Anterior cingulate cortex (tissue), 58 donors: Measurements from ENCODE around the gene BLZF1.
"Not testable (repeated sequence)": the region's sequence is repeated elsewhere in the genome, so short reads cannot be mapped to it uniquely, and the experiment has no call there.

Experiments
- DNase-seq, 58 donors: peaks; one replicate each; lab custom pipeline; 2025; lab: John Stamatoyannopoulos, UW

Gene BLZF1

GRCh38 chr1:169348383-169349036 is 19.5 kb upstream of the BLZF1 start:
- DNase-seq = peak in 6 of 58 donors; percentile 3 to 45 (median 7)

GRCh38 chr1:169360415-169360814 is 7.6 kb upstream of the BLZF1 start:
- DNase-seq = no peak

- peak in 1 of 58 donors; percentile 4 for DNase-seq
Observed at GRCh38 chr1:169361281-169361680, 6.7 kb upstream of the BLZF1 start.

DNA sequence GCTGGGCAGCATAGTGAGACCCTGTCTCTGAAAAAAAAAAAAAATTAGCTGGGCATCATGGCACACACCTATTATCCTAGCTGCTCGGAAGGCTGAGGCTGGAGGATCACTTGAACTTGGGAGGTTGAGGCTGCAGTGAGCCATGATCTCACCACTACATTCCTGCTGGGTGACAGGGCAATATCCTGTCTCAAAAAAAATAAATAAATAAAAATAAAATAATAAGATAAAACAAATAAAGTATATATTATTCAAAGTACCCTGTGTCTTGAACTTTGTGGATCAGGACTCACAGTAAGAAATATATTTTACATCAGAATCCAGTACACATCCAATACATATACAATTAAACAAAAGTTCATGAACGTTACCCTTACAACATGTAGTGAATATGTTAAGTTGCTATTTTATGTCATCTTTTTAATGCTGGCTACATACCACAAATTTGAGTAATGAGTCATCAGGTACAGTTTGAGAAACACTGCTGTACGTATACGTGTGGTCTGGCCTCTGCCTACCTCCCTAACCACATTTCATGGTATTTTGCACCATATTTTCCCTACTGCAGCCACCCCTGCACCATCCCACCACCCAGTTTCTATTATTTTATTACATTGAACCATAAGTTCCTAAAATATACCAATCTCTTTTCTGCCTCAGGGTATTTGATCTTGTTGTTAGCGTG is 4.8 kb upstream of the BLZF1 start:
- no peak for DNase-seq

DNA sequence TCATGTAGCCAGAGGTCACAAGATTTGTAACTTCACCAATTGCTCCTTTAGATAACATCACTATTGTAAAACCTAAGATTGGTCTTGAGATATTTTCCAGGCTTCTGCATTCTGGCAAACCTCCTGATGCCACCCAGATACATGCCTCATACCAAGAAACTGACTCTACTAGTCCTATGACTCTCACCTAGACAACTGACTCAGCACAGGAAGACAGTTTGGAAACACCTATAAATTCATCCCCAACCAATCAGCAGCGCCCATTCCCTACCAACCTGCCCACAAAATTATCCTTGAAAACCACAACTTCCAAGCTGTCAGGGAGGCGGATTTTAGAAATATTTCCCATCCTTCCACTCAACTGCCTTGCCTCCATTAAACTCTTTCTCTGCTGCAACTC is 3.0 kb upstream of the BLZF1 start:
- no peak for DNase-seq

GRCh38 chr1:169367096-169367685 is 804 bp upstream of the BLZF1 start:
- no peak for DNase-seq

DNA sequence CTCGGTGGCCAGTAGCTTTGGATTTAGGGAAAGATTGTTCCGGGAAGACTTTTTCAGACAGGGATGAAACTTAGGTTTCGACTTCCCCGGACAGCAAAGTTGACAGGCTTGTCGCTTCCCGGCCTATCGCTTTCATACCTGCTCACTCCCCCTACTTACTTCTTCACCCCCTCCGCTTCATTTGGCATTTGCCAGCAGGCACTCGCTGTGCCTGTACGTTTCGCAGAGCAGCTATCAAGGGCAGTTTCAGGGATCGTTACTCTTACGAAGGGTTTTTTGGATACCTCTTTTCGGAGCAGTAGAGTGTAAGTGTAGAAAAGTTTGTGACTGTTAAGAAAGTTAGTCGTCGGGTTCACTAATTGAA is 393 bp downstream of the BLZF1 start:
- peak in 1 of 58 donors; percentile 19 for DNase-seq

DNA sequence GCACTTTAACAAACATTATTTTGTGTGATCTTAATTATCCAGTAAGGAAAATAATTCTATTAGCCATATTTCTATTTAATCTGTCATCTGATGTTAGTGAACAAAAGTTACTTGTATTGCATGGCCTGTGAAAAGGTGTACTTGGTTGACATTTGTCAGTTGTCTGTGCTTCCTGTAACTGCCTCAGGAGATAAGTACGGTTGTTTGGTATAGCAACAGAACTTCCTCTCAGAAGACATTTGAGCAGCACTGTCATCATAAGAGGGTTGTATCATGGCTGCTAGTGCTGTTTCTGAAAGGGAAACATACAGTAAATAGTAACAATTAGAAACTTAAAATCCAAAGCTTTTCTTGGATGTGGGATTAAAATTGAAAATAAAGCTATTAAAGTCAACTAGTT is 3.4 kb downstream of the BLZF1 start:
- DNase-seq = no peak

- DNase-seq = no peak
Observed at GRCh38 chr1:169381162-169381561, 13.2 kb downstream of the BLZF1 start.

DNA sequence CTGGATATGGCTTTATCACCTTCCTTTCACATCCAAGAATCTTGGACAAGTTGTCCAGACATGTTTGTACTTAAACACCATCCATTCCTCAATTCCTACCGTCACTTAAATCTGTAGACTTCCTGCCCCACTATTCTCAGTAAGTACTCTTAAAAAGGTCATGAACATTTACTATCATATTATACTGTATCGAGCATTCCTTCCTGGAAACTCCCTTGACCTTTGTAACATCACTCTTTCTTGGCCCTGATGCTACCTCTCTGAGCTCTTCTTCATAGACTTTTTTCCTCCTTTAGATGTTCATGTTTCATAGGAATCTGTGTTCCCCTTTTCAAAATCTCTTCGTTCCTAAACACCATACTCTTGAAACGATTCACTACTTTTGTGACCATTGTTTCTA is 15.5 kb downstream of the BLZF1 start:
- no peak for DNase-seq

DNA sequence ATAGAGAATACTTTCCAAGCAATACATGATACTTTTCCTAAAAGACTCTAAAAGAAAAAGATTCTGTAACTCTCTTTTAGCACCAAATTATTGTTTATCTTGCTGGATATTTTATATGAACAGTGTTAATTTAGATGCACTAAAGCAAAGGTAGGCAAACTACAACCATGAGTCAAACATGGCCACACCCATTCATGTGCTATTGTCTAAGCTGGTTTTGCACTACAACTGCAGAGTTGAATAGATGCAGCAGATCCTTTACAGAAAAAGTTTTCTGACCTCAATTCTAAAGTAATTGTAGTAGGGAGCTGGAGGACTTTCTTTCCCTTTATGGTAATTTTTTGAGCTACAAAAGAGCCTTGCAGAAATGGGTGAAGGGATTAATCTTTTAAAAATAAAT is 19.4 kb downstream of the BLZF1 start:
- no peak for DNase-seq

GRCh38 chr1:169390303-169390702 is 22.3 kb downstream of the BLZF1 start:
- DNase-seq = no peak

DNA sequence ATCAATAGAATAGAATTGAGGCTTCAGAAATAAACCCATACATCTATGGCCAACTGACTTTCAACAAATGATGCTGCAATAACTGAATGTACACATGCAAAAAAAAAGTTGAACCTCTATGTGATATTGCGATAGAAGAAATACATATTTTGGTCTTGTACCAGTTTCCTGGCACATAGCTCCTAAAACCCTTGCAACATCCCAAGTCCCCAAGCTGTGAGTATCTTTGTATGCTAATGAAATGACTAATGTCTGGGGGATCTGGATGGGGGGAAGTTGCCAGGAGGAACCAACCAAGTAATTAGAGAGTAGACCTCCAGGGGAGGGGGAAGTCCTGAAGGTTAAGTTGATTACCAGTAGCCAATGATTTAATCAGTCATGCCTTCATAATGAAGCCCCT is 24.4 kb downstream of the BLZF1 start:
- no peak for DNase-seq

GRCh38 chr1:169395955-169396354 is 28.0 kb downstream of the BLZF1 start:
- no peak for DNase-seq

- DNase-seq = not testable (repeated sequence)
Observed at GRCh38 chr1:169402578-169402977, 34.6 kb downstream of the BLZF1 start.

GRCh38 chr1:169408340-169408739 is 40.3 kb downstream of the BLZF1 start:
- DNase-seq = not testable (repeated sequence)

DNA sequence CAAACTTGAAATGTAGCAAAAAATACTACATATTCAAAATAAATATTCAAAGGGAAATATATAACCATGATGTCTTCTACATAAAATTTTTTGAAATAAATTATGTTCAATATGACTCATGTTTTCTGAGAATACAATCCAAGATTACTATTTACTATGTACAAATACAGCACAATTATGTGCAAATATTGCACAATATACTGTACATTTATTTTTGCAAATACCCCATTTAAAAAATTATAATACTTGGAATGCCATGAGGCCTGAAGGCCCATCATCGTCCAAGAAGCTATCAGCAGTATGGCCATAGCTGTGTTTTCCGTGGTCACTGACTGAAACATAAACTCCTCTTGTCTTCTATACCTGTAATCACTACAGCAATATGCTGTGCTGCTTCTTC is 47.0 kb downstream of the BLZF1 start:
- no peak for DNase-seq

- DNase-seq = no peak
Observed at GRCh38 chr1:169421309-169421708, 53.3 kb downstream of the BLZF1 start.

- no peak for DNase-seq
Observed at GRCh38 chr1:169426174-169426705, 58.2 kb downstream of the BLZF1 start.

GRCh38 chr1:169427081-169427641 is 59.2 kb downstream of the BLZF1 start, which contains the start of gene CCDC181:
Gene CCDC181, minus strand, starts transcription at chr1:169427474. Its CDS starts 2,547 bp downstream, at chr1:169424927.
- DNase-seq = peak; percentile 12 to 89 (median 76)
